Panc1 (cell line): ENCODE data around the gene TMEM117. TPM values are rescaled to one million over a fixed set of nuclear protein-coding genes. Genes with fewer than 3 reads are reported as not detected.

ENCODE experiments used
- ATAC-seq: fragments of 200-7000 bp; cut with Tn5 transposase; 2 replicates; pipeline ENCODE4 v1.9.1; 2020; ENCODE audit warnings: mild to moderate bottlenecking, moderate library complexity
- BruUV-seq: library from RNA; stranded (reverse); fragments of 400-500 nt; replicated peaks from 2 replicates; lab custom pipeline; 2021; lab: Mats Ljungman, UMichigan
- CTCF ChIA-PET: fragments of 300-600 bp; sonication (Branson Sonifier 250); formaldehyde crosslinking; loops from one replicate; lab custom pipeline; 2022; ENCODE audit warnings: antibody characterized with exemption; lab: Charles Lee
- POLR2A ChIA-PET: fragments of 300-600 bp; sonication (Branson Sonifier 250); formaldehyde crosslinking; loops from one replicate; lab custom pipeline; 2022; ENCODE audit warnings: antibody characterized with exemption; lab: Charles Lee
- DNase-seq: peaks from one replicate; pipeline ENCODE4 v3.0.0-alpha.2; 2010; ENCODE audit warnings: low read depth, low spot score
- H3K27ac ChIP-seq: 2 replicates; pipeline ENCODE4 v1.5.1; 2011; ENCODE audit warnings: mild to moderate bottlenecking, low read length, inconsistent platforms
- H3K27me3 ChIP-seq: fragments of 200-500 bp; sonication (Bioruptor generic); 2 replicates; pipeline ENCODE4 v1.6.0; 2014; ENCODE audit warnings: low read length, inconsistent platforms; ENCODE audit not compliant: control insufficient read depth, insufficient read depth
- H3K36me3 ChIP-seq: fragments of 200-500 bp; sonication (Bioruptor generic); 2 replicates; pipeline ENCODE4 v1.5.1; 2014; ENCODE audit warnings: inconsistent platforms, mild to moderate bottlenecking, low read length, moderate library complexity; ENCODE audit not compliant: control insufficient read depth, insufficient read depth
- H3K4me1 ChIP-seq: 2 replicates; pipeline ENCODE4 v1.5.1; 2011; ENCODE audit warnings: inconsistent platforms, mild to moderate bottlenecking, low read length, moderate library complexity; ENCODE audit not compliant: control insufficient read depth, insufficient read depth
- H3K4me3 ChIP-seq, 2 experiments: 2 replicates each; pipeline ENCODE4 v1.5.1; 2011 to 2012; ENCODE audit warnings: low read depth in 2 of 2, low read length in 2 of 2, mild to moderate bottlenecking in 2 of 2, inconsistent platforms in 1 of 2, moderate library complexity in 1 of 2
- H3K9me3 ChIP-seq: fragments of 200-500 bp; sonication (Bioruptor generic); 2 replicates; pipeline ENCODE4 v1.5.1; 2014; ENCODE audit warnings: low read depth, mild to moderate bottlenecking, inconsistent platforms, low read length, moderate library complexity; ENCODE audit not compliant: control insufficient read depth, insufficient read depth
- CTCF ChIP-seq: fragments of 450-650 bp; IDR thresholded peaks from 2 replicates; pipeline ENCODE4 v1.5.1; 2017; ENCODE audit warnings: mild to moderate bottlenecking
- POLR2AphosphoS5 ChIP-seq: IDR thresholded peaks from 2 replicates; pipeline ENCODE4 v1.6.1; 2012; ENCODE audit warnings: mild to moderate bottlenecking, low read depth, low read length, moderate library complexity
- SIN3A ChIP-seq: IDR thresholded peaks from 2 replicates; pipeline ENCODE4 v1.6.1; 2012; ENCODE audit warnings: low read depth, mild to moderate bottlenecking, low read length, moderate library complexity, borderline replicate concordance; ENCODE audit not compliant: insufficient read depth
- TCF7L2 ChIP-seq: IDR thresholded peaks from 2 replicates; pipeline ENCODE4 v1.6.1; 2011; ENCODE audit warnings: mild to moderate bottlenecking, low read depth, low read length, inconsistent platforms
- in situ Hi-C: cut with HindIII; loops from 2 replicates; pipeline ENCODE4 v1.10.0; 2016; ENCODE audit warnings: low sequenced_read_pairs, low pct_unique_long_range_greater_than_20kb
- intact Hi-C: fragments of 100-400 bp; cut with micrococcal nuclease; formaldehyde crosslinking; loops from one replicate; pipeline ENCODE4 v1.10.0; 2022; ENCODE audit not compliant: unreplicated experiment
- total RNA-seq: library from RNA; stranded (reverse); gene quantifications from one replicate; pipeline ENCODE4 v1.2.1, GENCODE V29; 2021; ENCODE audit not compliant: unreplicated experiment
- TF ChIP-seq, protein P1 (sequence below), 2 experiments: IDR thresholded peaks; 2 replicates each; pipeline ENCODE4 v1.6.1; 2011 to 2012; ENCODE audit warnings: low read depth in 2 of 2, control low read depth in 1 of 2, low read length in 1 of 2, mild to moderate bottlenecking in 1 of 2, moderate library complexity in 1 of 2; ENCODE audit not compliant: insufficient read depth in 1 of 2

Gene TMEM117
- total RNA-seq, 1 experiment from 2014 or later = 5.5 TPM

DNA sequence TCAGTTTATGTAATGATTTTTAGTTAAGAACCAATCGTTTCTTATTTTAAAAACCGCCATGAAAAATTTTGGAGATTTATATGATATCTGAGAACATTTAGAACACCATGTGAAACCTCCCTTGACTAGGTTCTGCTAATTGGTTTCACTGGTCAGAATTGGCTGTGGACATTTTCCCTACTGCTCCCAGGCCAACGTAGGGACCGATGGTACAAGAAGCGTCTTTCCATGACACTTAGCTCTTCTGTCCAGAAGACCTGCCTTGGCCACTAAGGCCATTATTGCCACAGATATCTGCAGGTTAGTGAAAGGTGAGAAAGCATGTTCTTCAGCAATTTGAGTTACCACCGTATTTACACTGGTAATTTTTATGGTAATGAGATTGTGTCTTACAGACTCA, 424.0 kb downstream of the TMEM117 start:
- Histone ChIP-seq H3K36me3 (no peaks in the 10 kb centered on the region), H3K27me3 (no peaks in the 10 kb centered on the region), H3K9me3 (no peaks in the 10 kb centered on the region), H3K27ac (no peak overlapping the region), H3K4me1 (no peaks in the 10 kb centered on the region), H3K4me3 (no peak overlapping the region)
- ChIA-PET CTCF (no interaction called here), POLR2A (no interaction called here)
- intact Hi-C loops = no loop called here
- in situ Hi-C loops = no loop called here
- ATAC-seq (no peak), DNase-seq (no peak)
- BruUV-seq = no TSS peak
- TF ChIP-seq SIN3A (no peak), POLR2AphosphoS5 (no peak), TCF7L2 (no peak), CTCF (no peak)
- TF ChIP-seq, protein P1, sequence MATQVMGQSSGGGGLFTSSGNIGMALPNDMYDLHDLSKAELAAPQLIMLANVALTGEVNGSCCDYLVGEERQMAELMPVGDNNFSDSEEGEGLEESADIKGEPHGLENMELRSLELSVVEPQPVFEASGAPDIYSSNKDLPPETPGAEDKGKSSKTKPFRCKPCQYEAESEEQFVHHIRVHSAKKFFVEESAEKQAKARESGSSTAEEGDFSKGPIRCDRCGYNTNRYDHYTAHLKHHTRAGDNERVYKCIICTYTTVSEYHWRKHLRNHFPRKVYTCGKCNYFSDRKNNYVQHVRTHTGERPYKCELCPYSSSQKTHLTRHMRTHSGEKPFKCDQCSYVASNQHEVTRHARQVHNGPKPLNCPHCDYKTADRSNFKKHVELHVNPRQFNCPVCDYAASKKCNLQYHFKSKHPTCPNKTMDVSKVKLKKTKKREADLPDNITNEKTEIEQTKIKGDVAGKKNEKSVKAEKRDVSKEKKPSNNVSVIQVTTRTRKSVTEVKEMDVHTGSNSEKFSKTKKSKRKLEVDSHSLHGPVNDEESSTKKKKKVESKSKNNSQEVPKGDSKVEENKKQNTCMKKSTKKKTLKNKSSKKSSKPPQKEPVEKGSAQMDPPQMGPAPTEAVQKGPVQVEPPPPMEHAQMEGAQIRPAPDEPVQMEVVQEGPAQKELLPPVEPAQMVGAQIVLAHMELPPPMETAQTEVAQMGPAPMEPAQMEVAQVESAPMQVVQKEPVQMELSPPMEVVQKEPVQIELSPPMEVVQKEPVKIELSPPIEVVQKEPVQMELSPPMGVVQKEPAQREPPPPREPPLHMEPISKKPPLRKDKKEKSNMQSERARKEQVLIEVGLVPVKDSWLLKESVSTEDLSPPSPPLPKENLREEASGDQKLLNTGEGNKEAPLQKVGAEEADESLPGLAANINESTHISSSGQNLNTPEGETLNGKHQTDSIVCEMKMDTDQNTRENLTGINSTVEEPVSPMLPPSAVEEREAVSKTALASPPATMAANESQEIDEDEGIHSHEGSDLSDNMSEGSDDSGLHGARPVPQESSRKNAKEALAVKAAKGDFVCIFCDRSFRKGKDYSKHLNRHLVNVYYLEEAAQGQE (IDR thresholded peaks at IDR 0.05; ENCODE audit: insufficient read depth in 1 of 2, low read depth in 2 of 2, low read length in 1 of 2) = no peak

DNA sequence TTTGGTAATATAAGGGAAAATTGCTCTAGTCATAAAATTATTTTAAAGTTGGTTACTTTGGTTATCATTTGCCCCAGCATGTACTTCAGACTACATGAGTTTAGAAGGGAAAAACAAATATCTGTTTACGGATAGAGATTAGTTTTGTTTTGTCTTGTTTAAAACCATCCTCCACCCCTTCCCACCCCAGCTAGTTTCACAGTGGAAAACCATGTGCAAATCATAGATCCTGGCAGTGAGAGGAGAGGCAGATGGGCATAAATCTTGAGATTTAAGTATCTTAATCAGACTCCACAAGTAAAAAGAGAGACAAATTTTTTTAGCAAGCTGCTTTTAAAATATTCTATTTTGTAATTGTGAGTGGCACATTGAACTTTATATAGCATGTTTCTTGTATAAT, 424.7 kb downstream of the TMEM117 start:
- ChIA-PET POLR2A (no interaction called here), CTCF (no interaction called here)
- no peaks in the 10 kb centered on the region for H3K4me1 ChIP-seq
- H3K27me3 ChIP-seq = no peaks in the 10 kb centered on the region
- H3K4me3 ChIP-seq = no peak overlapping the region
- in situ Hi-C loops = no loop called here
- ATAC-seq (no peak), DNase-seq (no peak)
- intact Hi-C loops = no loop called here
- no peak overlapping the region for H3K27ac ChIP-seq
- no peak for TF ChIP-seq TCF7L2
- TF ChIP-seq, protein P1 (IDR thresholded peaks at IDR 0.05; ENCODE audit: insufficient read depth in 1 of 2, low read depth in 2 of 2, low read length in 1 of 2) = no peak
- TF ChIP-seq CTCF = no peak
- no peak for TF ChIP-seq POLR2AphosphoS5
- no peak for TF ChIP-seq SIN3A
- H3K36me3 ChIP-seq = no peaks in the 10 kb centered on the region
- H3K9me3 ChIP-seq = no peaks in the 10 kb centered on the region
- BruUV-seq = no TSS peak
